LoVo (cell line): ENCODE measurements around the gene ZHX3.
"Not testable (repeated sequence)": the region's sequence is repeated elsewhere in the genome, so short reads cannot be mapped to it uniquely, and the experiment has no call there.

Experiments
- DNase-seq: peaks from one replicate; pipeline ENCODE4 v3.0.0-alpha.2; 2016; ENCODE audit warnings: low spot score

ZHX3 gene

GRCh38 chr20:41134362-41135186 is 183.0 kb downstream of the ZHX3 start:
- DNase-seq, result no peak

DNA sequence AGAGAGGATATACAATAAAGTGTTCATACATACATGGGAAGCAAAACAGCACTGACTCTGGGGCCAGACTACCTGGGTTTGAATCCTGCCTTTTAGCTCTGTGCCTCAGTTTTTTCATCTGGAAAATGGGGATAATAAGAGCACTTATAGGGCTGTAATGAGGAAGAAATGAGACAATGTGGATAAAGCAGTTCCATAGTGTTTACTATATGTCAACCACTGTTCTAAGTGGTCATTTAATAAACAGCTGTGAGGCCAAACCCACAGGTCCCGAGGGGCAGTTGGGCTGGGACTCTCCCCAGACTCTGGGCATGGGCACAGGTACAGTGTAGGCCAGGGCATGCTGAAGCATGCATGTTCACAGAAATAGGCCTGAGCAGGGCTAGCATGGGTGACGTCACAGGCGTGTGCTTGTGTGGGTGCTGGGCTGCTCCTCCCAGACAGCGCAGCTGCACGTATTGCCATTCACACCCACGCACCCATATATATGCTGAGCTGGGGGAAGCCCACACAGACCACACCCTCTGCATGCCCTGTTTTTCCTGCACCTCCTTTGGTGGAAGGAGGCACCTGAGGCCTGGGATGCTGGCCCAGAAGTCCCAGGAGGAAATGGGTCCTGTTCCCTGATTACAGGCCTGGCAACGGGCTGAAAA is 183.7 kb downstream of the ZHX3 start:
- DNase-seq, result no peak

- DNase-seq, result not testable (repeated sequence)
Observed at GRCh38 chr20:41132388-41132775, 185.1 kb downstream of the ZHX3 start.

DNA sequence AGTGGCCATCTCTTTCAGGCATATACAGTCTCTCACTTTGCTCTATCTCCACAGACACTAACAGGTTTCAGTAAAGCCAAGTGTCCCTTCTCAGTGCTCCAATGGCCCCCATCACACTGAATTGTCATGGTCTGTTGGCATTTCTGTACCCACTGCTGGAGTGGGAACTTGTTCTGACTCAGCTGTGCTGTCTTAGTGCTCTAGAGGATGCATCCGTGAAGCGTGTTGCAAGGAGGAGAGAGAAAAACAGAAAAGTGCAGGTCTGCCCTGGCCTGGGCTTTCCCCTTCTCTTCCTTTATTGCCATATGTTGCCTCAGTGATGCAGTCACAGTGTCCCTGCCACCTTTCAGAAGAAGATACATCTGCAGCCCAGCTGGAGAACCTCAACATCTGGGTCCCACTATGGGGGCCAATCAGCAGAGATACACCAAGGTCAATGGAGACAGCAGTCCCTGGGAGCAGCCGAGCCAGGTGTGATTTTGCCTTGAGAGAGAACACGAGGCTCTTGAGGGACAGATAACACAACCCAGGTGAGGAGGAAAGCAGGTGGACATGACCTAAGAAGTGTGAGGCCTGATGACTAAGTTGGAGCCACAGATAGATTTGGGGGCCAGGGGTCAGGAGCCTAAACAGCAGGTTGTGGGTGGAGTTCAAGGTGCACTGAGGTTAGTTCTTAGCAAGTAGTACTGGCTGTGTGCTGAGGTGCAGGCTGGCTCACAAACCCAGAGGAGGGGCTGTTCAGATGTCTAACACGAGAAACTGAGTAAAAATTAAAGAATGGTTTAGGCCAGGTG is 185.7 kb downstream of the ZHX3 start:
- no peak for DNase-seq
